GM12878 (cell line): ENCODE data around the gene NLN. TPM values are rescaled to one million over a fixed set of nuclear protein-coding genes. Genes with fewer than 3 reads are reported as not detected.
"Not testable (repeated sequence)": the region's sequence is repeated elsewhere in the genome, so short reads cannot be mapped to it uniquely, and the experiment has no call there.

ENCODE experiments used
- ATAC-seq: fragments of 200-7000 bp; cut with Tn5 transposase; 3 replicates; pipeline ENCODE4 v1.9.1; 2020; ENCODE audit warnings: mild to moderate bottlenecking, moderate library complexity
- BruUV-seq: library from RNA; stranded (reverse); fragments of 400-500 nt; replicated peaks from 2 replicates; lab custom pipeline; 2021; lab: Mats Ljungman, UMichigan
- CTCF ChIA-PET: fragments of 300-600 bp; sonication (Branson Sonifier 250); formaldehyde crosslinking; extraction: SDS; loops from one replicate; lab custom pipeline; 2021; ENCODE audit warnings: inconsistent platforms; lab: Yijun Ruan, JAX
- POLR2A ChIA-PET: fragments of 350-600 bp; formaldehyde crosslinking; extraction: SDS; loops from one replicate; lab custom pipeline; 2021; ENCODE audit warnings: inconsistent platforms; lab: Charles Lee
- RAD21 ChIA-PET: fragments of 300-600 bp; sonication (Branson Sonifier 250); formaldehyde crosslinking; loops from one replicate; lab custom pipeline; 2023; ENCODE audit warnings: antibody characterized with exemption; ENCODE audit not compliant: unreplicated experiment; lab: Charles Lee
- SMC1A ChIA-PET: fragments of 300-600 bp; sonication (Branson Sonifier 250); formaldehyde crosslinking; loops from one replicate; lab custom pipeline; 2023; ENCODE audit not compliant: unreplicated experiment, uncharacterized antibody; lab: Charles Lee
- DNase-seq: peaks from one replicate; pipeline ENCODE4 v3.0.0-alpha.2; 2011; ENCODE audit warnings: low read depth, low spot score
- FAIRE-seq: peaks from 3 replicates; lab custom pipeline; 2011; peaks lifted over from hg19 to GRCh38; lab: Jason Lieb, UNC
- H2AFZ ChIP-seq: 2 replicates; pipeline ENCODE4 v1.6.0; 2011; ENCODE audit warnings: low read depth, low read length, control low read depth; ENCODE audit not compliant: control insufficient read depth
- H3K27ac ChIP-seq: 2 replicates; pipeline ENCODE4 v1.5.1; 2011; ENCODE audit warnings: control low read depth; ENCODE audit not compliant: control insufficient read depth, insufficient read depth
- H3K27me3 ChIP-seq, 2 experiments: replicated peaks in 1 of 2; 2 replicates each; pipeline versions ENCODE4 v1.6.0 to v1.6.1; 2011; ENCODE audit warnings: low read length in 1 of 2; ENCODE audit not compliant: control insufficient read depth in 2 of 2, insufficient read depth in 2 of 2
- H3K36me3 ChIP-seq, 2 experiments: 2 replicates each; pipeline ENCODE4 v1.5.1; 2011; ENCODE audit warnings: low read length in 1 of 2; ENCODE audit not compliant: control insufficient read depth in 2 of 2, insufficient read depth in 2 of 2
- H3K4me1 ChIP-seq: 2 replicates; pipeline ENCODE4 v1.6.1; 2011; ENCODE audit warnings: mild to moderate bottlenecking, low read length, moderate library complexity, mixed read lengths; ENCODE audit not compliant: control insufficient read depth, insufficient read depth
- H3K4me2 ChIP-seq: 2 replicates; pipeline ENCODE4 v1.6.0; 2011; ENCODE audit warnings: control low read depth; ENCODE audit not compliant: control insufficient read depth, insufficient read depth
- H3K4me3 ChIP-seq: fragments of 200-600 bp; sonication (generic); 2 replicates; pipeline ENCODE4 v1.5.1; 2016
- H3K79me2 ChIP-seq: 2 replicates; pipeline ENCODE4 v1.6.0; 2011; ENCODE audit warnings: low read length; ENCODE audit not compliant: control insufficient read depth, insufficient read depth
- H3K9ac ChIP-seq: 2 replicates; pipeline ENCODE4 v1.8.0; 2011; ENCODE audit warnings: low read length, control low read depth, mixed read lengths; ENCODE audit not compliant: control insufficient read depth, insufficient read depth
- H3K9me3 ChIP-seq: replicated peaks from 3 replicates; pipeline ENCODE4 v1.5.1; 2011; ENCODE audit warnings: mild to moderate bottlenecking, low read length; ENCODE audit not compliant: control insufficient read depth, insufficient read depth
- H4K20me1 ChIP-seq: 2 replicates; pipeline ENCODE4 v1.6.0; 2011; ENCODE audit not compliant: control insufficient read depth, insufficient read depth
- NRF1 ChIP-seq: conservative IDR thresholded peaks from 2 replicates; pipeline ENCODE4 v1.6.1; 2011; ENCODE audit warnings: mild to moderate bottlenecking, low read depth, low read length, improper control_type of control experiment
- RAD51 ChIP-seq: fragments of 450-650 bp; IDR thresholded peaks from 2 replicates; pipeline ENCODE4 v1.6.1; 2016; ENCODE audit warnings: moderate library complexity, mild to moderate bottlenecking, inconsistent platforms
- SPI1 ChIP-seq: IDR thresholded peaks from 2 replicates; pipeline ENCODE4 v1.6.1; 2011; ENCODE audit warnings: low read depth, mild to moderate bottlenecking, low read length, moderate library complexity, borderline replicate concordance; ENCODE audit not compliant: insufficient read depth
- SUZ12 ChIP-seq: fragments of 200-600 bp; sonication (generic); IDR thresholded peaks from one replicate; pipeline ENCODE4 v1.6.1; 2018; ENCODE audit warnings: antibody characterized with exemption, mild to moderate bottlenecking; ENCODE audit not compliant: unreplicated experiment
- WGBS: methylation state at CpG from one replicate; pipeline ENCODE4 v1.1.6; 2016; ENCODE audit warnings: low lambda C conversion rate; ENCODE audit not compliant: insufficient replicate concordance, insufficient coverage; ENCODE audit errors: missing lambda C conversion rate; 5-methylcytosine and 5-hydroxymethylcytosine counted together
- in situ Hi-C: fragments of 300-500 bp; cut with MboI; formaldehyde crosslinking; loops from 9 replicates; pipeline ENCODE4 v1.14.3; 2018; ENCODE audit warnings: mixed read lengths
- intact Hi-C: fragments of 100-400 bp; cut with micrococcal nuclease; formaldehyde crosslinking; loops from one replicate; pipeline ENCODE4 v1.14.2; 2022; ENCODE audit not compliant: unreplicated experiment
- polyA plus RNA-seq, 11 experiments: library from polyadenylated mRNA; depleted of rRNA in 4 of 11; unstranded in 6 of 11; stranded (reverse) in 5 of 11; fragments of >200 nt; fragmentation: Nextera tagmentation in 4 of 11; fragmentation: Illumina TruSeq in 1 of 11; extraction: Ambion mirVana in 4 of 11; extraction: Trizol in 1 of 11; gene quantifications; 1 replicate in 1 of 11; 2 replicates in 10 of 11; pipeline versions ENCODE4 v1.2.1 to v1.2.3, GENCODE V29; 2011 to 2016; ENCODE audit warnings: inconsistent platforms in 2 of 11, missing spikeins in 2 of 11, low read depth in 1 of 11
- total RNA-seq, 4 experiments: library from RNA; depleted of rRNA in 3 of 4; stranded (reverse); fragments of >200 nt in 3 of 4; fragmentation: Illumina TruSeq in 1 of 4; extraction: Trizol in 1 of 4; gene quantifications; 2 replicates each; pipeline versions ENCODE4 v1.2.1 to v1.2.3, GENCODE V29; 2013 to 2021
- TF ChIP-seq, protein P1 (sequence below): IDR thresholded peaks from 2 replicates; pipeline ENCODE4 v1.6.1; 2012; ENCODE audit warnings: mild to moderate bottlenecking, low read depth, low read length

Gene NLN
- total and polyA plus RNA-seq, 10 of the 15 experiments (the other 5 are each of a cell fraction or from before 2014, with no cell fraction given): 6.8 to 56.9 (median 33.3) TPM

GRCh38 chr5:65871182-65871581 is 149.2 kb downstream of the NLN start (continued):
- TF ChIP-seq, protein P1, sequence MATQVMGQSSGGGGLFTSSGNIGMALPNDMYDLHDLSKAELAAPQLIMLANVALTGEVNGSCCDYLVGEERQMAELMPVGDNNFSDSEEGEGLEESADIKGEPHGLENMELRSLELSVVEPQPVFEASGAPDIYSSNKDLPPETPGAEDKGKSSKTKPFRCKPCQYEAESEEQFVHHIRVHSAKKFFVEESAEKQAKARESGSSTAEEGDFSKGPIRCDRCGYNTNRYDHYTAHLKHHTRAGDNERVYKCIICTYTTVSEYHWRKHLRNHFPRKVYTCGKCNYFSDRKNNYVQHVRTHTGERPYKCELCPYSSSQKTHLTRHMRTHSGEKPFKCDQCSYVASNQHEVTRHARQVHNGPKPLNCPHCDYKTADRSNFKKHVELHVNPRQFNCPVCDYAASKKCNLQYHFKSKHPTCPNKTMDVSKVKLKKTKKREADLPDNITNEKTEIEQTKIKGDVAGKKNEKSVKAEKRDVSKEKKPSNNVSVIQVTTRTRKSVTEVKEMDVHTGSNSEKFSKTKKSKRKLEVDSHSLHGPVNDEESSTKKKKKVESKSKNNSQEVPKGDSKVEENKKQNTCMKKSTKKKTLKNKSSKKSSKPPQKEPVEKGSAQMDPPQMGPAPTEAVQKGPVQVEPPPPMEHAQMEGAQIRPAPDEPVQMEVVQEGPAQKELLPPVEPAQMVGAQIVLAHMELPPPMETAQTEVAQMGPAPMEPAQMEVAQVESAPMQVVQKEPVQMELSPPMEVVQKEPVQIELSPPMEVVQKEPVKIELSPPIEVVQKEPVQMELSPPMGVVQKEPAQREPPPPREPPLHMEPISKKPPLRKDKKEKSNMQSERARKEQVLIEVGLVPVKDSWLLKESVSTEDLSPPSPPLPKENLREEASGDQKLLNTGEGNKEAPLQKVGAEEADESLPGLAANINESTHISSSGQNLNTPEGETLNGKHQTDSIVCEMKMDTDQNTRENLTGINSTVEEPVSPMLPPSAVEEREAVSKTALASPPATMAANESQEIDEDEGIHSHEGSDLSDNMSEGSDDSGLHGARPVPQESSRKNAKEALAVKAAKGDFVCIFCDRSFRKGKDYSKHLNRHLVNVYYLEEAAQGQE: no peak
- TF ChIP-seq SUZ12 (no peak), RAD51 (no peak), SPI1 (no peak), NRF1 (no peak)

DNA sequence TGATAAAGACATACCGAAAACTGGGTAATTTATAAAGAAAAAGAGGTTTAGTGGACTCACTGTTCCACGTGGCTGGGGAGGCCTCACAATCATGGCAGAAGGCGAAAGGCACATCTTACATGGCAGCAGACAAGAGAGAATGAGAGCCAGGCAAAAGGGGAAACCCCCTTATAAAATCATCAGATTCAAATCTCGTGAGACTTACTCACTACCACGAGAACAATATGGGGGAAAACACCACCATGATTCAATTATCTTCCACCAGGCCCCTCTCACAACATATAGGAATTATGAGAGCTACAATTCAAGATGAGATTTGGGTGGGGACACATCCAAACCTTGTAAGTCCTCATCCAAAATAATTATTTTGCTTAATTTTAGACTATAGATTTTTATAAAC is 149.8 kb downstream of the NLN start:
- H3K36me3 ChIP-seq, H2AFZ ChIP-seq, H3K4me1 ChIP-seq, POLR2A ChIA-PET, RAD21 ChIA-PET, FAIRE-seq, intact Hi-C loops, SMC1A ChIA-PET, H3K27ac ChIP-seq, DNase-seq, in situ Hi-C loops, ATAC-seq, BruUV-seq, H3K4me2 ChIP-seq, H3K79me2 ChIP-seq, H3K9me3 ChIP-seq, H3K27me3 ChIP-seq, H3K4me3 ChIP-seq, H4K20me1 ChIP-seq, H3K9ac ChIP-seq: not testable (repeated sequence)
- 44% methylated on average over 5 of the region's 5 CpGs for WGBS
- CTCF ChIA-PET: interaction anchor here (0.6 kb wide), 1 partner anchor 34 kb away, joined by 3 read pairs; no protein-coding TSS in a partner anchor
